SU-DHL-6 (cell line): ENCODE results near the gene POLG.

Experiments
- CTCF ChIP-seq: fragments of 200-600 bp; sonication (generic); IDR thresholded peaks from one replicate; pipeline ENCODE4 v1.5.1; 2017; ENCODE audit warnings: antibody characterized with exemption, mild to moderate bottlenecking, low read length, moderate library complexity; ENCODE audit not compliant: insufficient read depth, poor library complexity, severe bottlenecking
- EZH2phosphoT487 ChIP-seq: fragments of 200-600 bp; sonication (generic), shearing (Covaris generic); conservative IDR thresholded peaks from 2 replicates; pipeline ENCODE4 v1.6.1; 2018; ENCODE audit warnings: mild to moderate bottlenecking, antibody characterized with exemption, low read length, moderate library complexity, mixed read lengths

- TF ChIP-seq CTCF (no peak), EZH2phosphoT487 (no peak)
Measured at GRCh38 chr15:89333959-89334509, 590 bp downstream of the POLG start.
